NCI-H524 (cell line): ENCODE data around the gene DNAH14.
"Not testable (repeated sequence)": the region's sequence is repeated elsewhere in the genome, so short reads cannot be mapped to it uniquely, and the experiment has no call there.

Source experiments
- DNase-seq, 2 experiments: peaks; one replicate each; lab custom pipeline; 2025; lab: John Stamatoyannopoulos, UW

Gene DNAH14

GRCh38 chr1:224996266-224996665 is 66.8 kb downstream of the DNAH14 start:
- no peak for DNase-seq

- DNase-seq: no peak
Measured at GRCh38 chr1:224998185-224998584, 68.7 kb downstream of the DNAH14 start.

GRCh38 chr1:225004396-225004795 is 74.9 kb downstream of the DNAH14 start:
- no peak for DNase-seq

DNA sequence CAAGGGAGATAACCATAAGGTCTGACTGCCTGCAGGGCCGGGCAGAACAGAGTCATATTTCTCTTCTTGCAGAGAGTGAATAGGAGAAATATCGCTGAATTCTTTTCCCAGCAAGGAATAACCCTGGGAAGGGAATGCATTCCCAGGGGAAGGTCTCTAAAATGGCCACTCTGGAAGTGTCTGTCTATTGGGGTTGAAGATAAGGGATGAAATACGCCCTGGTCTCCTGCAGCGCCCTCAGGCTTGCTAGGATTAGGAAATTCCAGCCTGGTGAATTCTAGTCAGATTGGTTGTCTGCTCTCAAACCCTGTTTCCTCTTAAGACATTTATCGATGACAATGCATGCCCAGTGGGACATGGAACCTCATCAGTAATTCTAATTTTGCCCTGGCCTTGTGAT is 76.9 kb downstream of the DNAH14 start:
- DNase-seq: not testable (repeated sequence)

GRCh38 chr1:225008050-225008449 is 78.6 kb downstream of the DNAH14 start:
- DNase-seq: not testable (repeated sequence)

DNA sequence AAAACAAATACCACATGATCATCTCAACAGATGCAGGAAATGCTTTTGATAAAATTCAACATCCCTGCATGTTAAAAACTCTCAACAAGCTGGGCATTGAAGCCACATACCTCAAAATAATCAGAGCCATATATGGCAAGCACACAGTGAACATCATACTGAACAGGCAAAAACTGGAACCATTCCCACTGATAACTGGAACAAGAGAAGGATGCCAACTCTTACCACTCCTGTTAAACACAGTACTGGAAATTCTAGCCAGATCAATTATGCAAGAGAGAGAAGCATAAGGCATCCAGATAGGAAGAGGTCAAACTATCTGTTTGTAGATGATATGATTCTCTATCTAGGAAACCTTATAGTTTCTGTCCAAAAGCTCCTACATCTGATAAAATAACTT is 91.6 kb downstream of the DNAH14 start:
- no peak for DNase-seq

GRCh38 chr1:225026701-225027100 is 97.2 kb downstream of the DNAH14 start:
- no peak for DNase-seq

DNA sequence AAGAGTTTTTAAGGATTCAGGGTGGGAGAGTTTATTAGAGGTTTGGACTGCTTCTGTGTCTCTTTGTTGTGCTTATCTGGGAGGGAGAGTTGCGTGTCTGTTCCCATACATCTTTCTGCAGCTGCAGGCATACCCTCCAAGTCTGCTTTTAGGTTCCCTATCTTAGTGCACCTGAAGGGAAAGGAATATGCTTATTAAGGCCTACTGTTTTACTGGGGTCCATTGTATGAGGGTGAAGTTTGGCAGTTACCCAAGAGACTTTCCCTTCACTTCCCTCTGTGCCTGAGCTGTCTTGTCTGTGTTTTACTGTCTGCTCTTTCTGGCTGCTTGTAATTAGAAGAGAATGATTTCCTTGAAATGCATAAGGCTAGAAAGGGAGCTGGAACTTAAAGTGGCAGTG is 107.0 kb downstream of the DNAH14 start:
- DNase-seq: not testable (repeated sequence)

DNA sequence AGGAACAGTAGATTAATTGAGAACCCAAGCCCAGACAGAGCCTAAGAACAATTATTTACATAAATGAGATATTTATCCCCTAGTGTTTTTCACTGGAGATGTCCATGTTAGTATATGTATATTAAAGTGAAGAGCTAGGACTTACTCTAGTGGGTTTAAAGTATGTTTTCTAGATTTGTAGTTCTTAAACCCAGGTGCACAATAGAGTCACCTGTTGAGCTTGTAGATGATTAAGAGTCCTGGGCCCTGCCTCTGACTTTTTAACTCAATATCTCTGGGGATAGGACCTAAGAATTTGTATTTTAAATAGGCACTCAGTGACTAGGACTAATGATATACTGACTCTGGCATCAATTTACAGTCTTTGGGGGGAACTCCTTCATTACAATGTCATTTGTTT is 112.8 kb downstream of the DNAH14 start:
- no peak for DNase-seq

- DNase-seq: no peak
Measured at GRCh38 chr1:225044258-225044657, 114.8 kb downstream of the DNAH14 start.

GRCh38 chr1:225049594-225049993 is 120.1 kb downstream of the DNAH14 start:
- DNase-seq: no peak

GRCh38 chr1:225063722-225064121 is 134.2 kb downstream of the DNAH14 start:
- DNase-seq: no peak

DNA sequence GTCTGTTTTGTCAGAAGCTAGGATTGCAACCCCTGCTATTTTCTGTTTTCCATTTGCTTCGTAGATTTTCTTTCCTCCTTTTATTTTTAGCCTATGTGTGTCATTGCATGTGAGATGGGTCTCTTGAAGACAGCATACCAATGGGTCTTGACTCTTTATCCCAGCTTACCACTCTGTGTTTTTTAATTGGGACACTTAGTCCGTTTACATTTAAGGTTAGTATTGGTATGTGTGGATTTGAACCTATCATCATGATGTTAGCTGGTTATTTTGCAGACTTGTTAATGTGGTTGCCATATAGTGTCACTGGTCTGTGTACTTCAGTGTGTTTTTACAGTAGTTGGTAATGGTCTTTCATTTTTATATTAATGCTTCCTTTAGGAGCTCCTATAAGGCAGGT is 141.5 kb downstream of the DNAH14 start:
- DNase-seq: no peak

DNA sequence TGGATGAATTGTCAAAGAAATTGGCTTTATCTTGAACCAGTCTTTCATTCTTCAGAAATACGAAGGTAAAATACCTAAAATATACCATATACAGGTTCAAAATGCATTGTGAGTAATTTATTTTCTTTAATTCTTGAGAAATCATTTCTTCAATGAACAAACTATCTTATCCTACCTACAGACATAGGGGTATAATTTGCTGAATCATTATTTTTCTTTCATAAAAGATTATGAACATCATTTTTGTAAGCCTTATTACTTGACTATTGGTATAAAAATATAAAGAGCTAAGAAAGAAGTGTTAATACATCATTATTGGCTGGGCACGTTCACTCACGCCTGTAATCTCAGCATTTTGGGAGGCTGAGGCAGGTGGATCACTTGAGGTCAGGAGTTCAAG is 167.7 kb downstream of the DNAH14 start:
- DNase-seq: no peak

- no peak for DNase-seq
Measured at GRCh38 chr1:225111000-225111399, 181.5 kb downstream of the DNAH14 start.

DNA sequence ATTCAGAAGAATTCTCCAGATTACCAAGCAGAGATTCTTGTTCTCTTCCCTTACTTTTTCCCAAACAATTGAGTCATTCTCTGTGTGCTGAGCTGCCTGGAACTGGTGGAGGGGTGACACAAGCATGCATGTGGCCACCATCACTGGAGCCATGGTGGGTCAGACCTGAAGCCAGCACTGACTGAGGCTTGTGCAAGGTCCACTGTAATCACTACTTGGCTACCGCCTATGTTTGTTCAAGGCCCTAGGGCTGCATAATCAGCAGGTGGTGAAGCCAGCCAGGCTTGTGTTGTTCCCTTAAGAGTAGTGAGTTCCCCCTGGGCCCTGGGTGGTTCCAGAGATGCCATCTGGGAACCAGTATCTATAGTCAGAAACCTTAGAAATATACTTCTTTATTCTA is 183.8 kb downstream of the DNAH14 start:
- no peak for DNase-seq

DNA sequence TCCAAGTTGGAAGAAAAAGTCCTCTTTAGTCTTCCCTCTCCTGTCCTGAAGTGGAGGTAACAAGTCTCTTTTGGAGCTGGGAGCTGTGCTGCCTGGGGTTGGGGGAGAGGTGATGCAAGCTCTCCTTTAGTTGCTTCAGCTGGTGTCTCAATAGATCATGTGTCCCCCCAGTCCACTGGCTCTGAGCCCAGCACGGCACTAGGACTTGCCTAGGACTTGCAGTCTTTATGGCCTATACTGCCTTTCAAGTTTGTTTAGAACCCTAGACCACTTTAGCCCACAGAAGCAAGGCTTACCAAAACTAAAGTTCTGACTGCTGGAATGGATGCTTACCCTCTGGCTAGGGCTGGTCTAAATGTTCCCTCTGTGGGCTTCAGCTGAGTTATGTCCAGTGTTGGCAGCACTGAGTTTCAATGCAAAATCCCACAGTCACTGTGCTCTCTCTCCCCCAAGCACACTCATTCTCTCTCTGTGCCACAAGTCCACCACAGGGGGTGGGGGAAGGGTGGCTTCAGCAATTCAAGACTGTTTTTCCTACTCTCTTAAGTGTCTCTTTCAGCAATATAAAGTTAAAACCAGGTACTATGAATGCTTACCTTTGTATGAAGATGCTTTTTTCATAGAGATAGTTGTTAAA is 185.0 kb downstream of the DNAH14 start:
- DNase-seq: no peak

DNA sequence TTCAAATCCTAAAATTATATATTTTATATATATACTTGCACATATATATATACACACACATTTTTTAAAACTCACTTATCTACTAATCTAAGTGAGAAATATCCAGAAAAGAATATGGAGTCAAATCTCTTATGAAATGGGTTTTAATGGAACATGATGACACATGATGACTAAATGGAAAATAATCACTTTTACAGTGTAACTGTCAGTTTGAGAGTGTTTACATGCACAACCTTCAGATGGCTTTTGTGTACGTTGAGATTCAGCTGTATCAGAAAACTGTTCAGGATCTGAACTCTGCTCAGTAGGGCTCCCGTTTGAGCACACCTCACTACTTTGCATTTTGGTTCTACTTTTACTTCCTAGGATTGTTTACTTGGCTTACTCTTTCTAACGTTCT is 189.8 kb downstream of the DNAH14 start:
- DNase-seq: no peak

DNA sequence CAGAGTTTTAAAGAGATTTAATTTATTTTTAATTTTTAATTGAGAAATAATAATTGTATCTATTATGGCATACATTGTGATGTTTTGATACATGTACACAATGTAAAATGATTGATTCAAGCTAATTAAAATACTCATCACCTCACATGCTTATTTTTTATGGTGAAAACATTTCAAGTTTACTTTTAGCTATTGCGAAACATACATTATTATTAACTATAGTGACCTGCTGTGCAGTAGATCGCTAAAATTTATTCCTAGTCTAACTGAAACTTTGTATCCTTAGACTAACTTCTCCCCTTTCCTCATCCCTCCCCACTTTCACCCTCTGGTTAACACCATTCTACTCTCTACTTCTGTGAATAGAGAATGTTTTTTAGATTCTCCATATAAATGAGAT is 191.6 kb downstream of the DNAH14 start:
- DNase-seq: no peak

GRCh38 chr1:225131869-225132268 is 202.4 kb downstream of the DNAH14 start:
- DNase-seq: no peak

- peak; percentile 94 to 98 for DNase-seq
Measured at GRCh38 chr1:225137976-225138375, 208.5 kb downstream of the DNAH14 start.

DNA sequence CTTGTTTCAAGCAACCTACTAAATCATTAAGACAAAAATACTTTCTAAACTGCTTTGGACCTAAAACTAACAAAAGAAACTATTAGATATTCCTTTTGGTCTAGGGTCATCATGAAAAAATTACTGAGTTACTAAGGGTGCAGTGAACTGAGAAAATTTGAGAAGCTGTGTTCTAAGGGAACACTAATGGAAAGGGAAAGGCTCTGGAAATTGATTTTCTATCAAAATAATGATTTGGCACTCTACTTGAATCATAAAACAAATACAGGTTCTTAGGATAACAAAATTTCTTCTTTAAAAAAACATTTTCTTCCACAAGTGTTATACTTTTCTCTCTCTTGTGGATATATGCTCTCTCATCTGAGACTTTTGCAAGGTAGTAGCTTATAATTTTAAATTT is 213.5 kb downstream of the DNAH14 start:
- no peak for DNase-seq

GRCh38 chr1:225146478-225146877 is 217.0 kb downstream of the DNAH14 start:
- peak; percentile 7 to 60 for DNase-seq

GRCh38 chr1:225147791-225148190 is 218.3 kb downstream of the DNAH14 start:
- DNase-seq: not testable (repeated sequence)

GRCh38 chr1:225152061-225152460 is 222.6 kb downstream of the DNAH14 start:
- DNase-seq: peak; percentile 26 to 85
